Osteoblast (primary cell): ENCODE results near the gene COL13A1. TPM values are rescaled to one million over a fixed set of nuclear protein-coding genes. Genes with fewer than 3 reads are reported as not detected.

Source experiments
- DNase-seq: peaks from one replicate; pipeline ENCODE4 v3.0.0; 2011; ENCODE audit warnings: low spot score, mixed read lengths; ENCODE audit not compliant: insufficient read length; ENCODE audit errors: missing footprints
- H2AFZ ChIP-seq: 2 replicates; pipeline ENCODE4 v1.6.0; 2011; ENCODE audit warnings: mild to moderate bottlenecking, low read length
- H3K27ac ChIP-seq: 2 replicates; pipeline ENCODE4 v1.5.1; 2011; ENCODE audit warnings: mild to moderate bottlenecking, low read depth, low read length, moderate library complexity
- H3K27me3 ChIP-seq: 2 replicates; pipeline ENCODE4 v1.6.0; 2012; ENCODE audit warnings: mild to moderate bottlenecking, control low read depth, inconsistent platforms, low read length, moderate library complexity; ENCODE audit not compliant: insufficient read depth
- H3K36me3 ChIP-seq: 2 replicates; pipeline ENCODE4 v1.5.1; 2011; ENCODE audit warnings: mild to moderate bottlenecking, low read length, control low read depth, moderate library complexity; ENCODE audit not compliant: insufficient read depth
- H3K4me1 ChIP-seq: 2 replicates; pipeline ENCODE4 v1.5.1; 2011; ENCODE audit warnings: mild to moderate bottlenecking, low read length, control low read depth, moderate library complexity; ENCODE audit not compliant: insufficient read depth
- H3K4me2 ChIP-seq: 2 replicates; pipeline ENCODE4 v1.6.0; 2011; ENCODE audit warnings: mild to moderate bottlenecking, low read length; ENCODE audit not compliant: insufficient read depth
- H3K4me3 ChIP-seq: fragments of 200-600 bp; sonication (generic); 3 replicates; pipeline ENCODE4 v1.5.1; 2012; ENCODE audit warnings: mild to moderate bottlenecking, low read length, inconsistent platforms; ENCODE audit not compliant: insufficient read depth
- H3K79me2 ChIP-seq: 2 replicates; pipeline ENCODE4 v1.6.0; 2012; ENCODE audit warnings: mild to moderate bottlenecking, low read length, control low read depth, inconsistent platforms; ENCODE audit not compliant: insufficient read depth
- H3K9me3 ChIP-seq: 2 replicates; pipeline ENCODE4 v1.5.1; 2011; ENCODE audit warnings: low read depth, low read length, control low read depth
- H4K20me1 ChIP-seq: 2 replicates; pipeline ENCODE4 v1.6.0; 2012; ENCODE audit warnings: mild to moderate bottlenecking, low read length, control low read depth; ENCODE audit not compliant: insufficient read depth
- total RNA-seq: library from RNA; depleted of rRNA; stranded (reverse); fragments of >200 nt; gene quantifications from 2 replicates; pipeline ENCODE4 v1.2.3, GENCODE V29; 2012
- TF ChIP-seq, protein P1 (sequence below): IDR thresholded peaks from 2 replicates; pipeline ENCODE4 v1.5.1; 2011; ENCODE audit warnings: mild to moderate bottlenecking, low read depth, low read length, moderate library complexity; ENCODE audit errors: extremely low read depth

The COL13A1 gene
- total RNA-seq, 1 donor = 1.1 TPM

DNA sequence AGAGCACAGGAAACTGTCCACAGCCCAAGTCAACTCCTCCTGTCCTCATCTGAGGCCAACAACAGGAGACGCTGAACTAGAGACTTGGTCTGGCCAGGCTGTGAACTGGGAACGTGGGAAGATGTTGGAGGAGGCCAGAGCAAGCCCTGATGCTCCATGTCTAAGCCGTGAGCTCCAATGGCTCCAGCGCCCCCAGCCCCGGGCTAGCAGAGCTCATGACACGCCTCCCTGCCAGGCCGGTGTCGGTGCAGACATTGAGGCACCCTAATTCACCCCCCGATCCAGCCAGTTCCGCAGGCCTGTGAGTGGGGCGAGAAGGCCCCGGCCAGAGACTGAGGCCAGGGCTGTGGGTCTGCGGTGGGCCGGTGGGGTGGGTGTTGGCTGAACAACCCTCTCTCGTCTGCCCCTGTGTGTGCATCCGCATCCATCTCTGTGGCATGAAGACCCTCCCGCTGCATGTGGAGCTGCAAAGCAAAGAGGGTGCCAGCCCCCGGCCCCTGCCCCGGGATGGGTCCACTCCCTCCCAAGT, 141.7 kb downstream of the COL13A1 start:
- Histone ChIP-seq H3K36me3 (no peaks in the 10 kb centered on the region), H3K79me2 (no peaks in the 10 kb centered on the region), H4K20me1 (no peaks in the 10 kb centered on the region), H3K4me2 (no peak overlapping the region), H3K4me1 (no peaks in the 10 kb centered on the region), H2AFZ (no peak overlapping the region), H3K27ac (no peak overlapping the region), H3K9me3 (no peaks in the 10 kb centered on the region), H3K27me3 (no peaks in the 10 kb centered on the region), H3K4me3 (no peak overlapping the region)
- TF ChIP-seq, protein P1, sequence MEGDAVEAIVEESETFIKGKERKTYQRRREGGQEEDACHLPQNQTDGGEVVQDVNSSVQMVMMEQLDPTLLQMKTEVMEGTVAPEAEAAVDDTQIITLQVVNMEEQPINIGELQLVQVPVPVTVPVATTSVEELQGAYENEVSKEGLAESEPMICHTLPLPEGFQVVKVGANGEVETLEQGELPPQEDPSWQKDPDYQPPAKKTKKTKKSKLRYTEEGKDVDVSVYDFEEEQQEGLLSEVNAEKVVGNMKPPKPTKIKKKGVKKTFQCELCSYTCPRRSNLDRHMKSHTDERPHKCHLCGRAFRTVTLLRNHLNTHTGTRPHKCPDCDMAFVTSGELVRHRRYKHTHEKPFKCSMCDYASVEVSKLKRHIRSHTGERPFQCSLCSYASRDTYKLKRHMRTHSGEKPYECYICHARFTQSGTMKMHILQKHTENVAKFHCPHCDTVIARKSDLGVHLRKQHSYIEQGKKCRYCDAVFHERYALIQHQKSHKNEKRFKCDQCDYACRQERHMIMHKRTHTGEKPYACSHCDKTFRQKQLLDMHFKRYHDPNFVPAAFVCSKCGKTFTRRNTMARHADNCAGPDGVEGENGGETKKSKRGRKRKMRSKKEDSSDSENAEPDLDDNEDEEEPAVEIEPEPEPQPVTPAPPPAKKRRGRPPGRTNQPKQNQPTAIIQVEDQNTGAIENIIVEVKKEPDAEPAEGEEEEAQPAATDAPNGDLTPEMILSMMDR = no peak
- no peak for DNase-seq

DNA sequence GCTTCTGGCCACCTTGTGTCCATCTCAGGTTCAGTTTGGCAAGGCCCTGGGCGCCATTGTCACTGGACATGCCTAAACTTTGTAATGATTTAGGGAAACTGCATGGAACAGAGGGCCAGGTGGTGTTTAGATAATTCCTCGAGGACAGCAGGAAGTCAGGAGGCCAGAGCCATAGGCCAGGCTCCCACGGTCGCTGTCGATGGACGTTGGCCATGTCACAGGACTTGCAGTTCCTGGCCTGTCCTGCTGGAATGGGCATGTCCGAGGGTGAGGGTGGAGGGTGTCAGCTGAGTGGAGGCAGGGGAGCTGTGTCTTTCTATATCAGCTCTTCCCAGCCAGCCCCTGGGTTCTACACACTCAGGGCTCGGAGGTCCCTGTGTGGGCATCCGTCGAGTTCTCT, 143.1 kb downstream of the COL13A1 start:
- Histone ChIP-seq H3K79me2 (no peaks in the 10 kb centered on the region), H2AFZ (no peak overlapping the region), H3K4me2 (no peak overlapping the region)

DNA sequence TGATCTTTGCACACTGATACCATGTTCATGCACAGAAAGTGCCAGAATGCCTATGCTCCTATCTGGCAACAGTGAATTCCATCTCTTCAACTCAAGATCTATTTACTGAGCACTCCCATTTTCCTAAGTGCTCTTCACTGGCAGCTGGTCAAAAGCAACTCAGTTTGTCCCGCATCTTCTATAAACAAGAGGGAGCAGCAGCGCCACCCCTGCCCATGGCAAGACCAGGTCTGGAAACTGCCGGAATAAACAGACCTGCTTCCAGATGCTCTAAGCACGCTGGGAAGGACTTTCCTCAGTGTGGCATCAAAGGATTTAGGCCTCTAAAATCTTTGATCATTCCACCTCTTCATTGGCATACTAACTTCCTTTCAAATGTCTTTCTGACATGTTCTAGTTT, 146.6 kb downstream of the COL13A1 start:
- H2AFZ ChIP-seq = no peak overlapping the region
- H3K4me3 ChIP-seq = no peak overlapping the region
- no peak overlapping the region for H3K4me2 ChIP-seq
- H3K27ac ChIP-seq = no peak overlapping the region
- H4K20me1 ChIP-seq = no peaks in the 10 kb centered on the region
- H3K9me3 ChIP-seq = no peaks in the 10 kb centered on the region
- DNase-seq = no peak
- no peaks in the 10 kb centered on the region for H3K79me2 ChIP-seq
- H3K27me3 ChIP-seq = no peaks in the 10 kb centered on the region
- no peaks in the 10 kb centered on the region for H3K4me1 ChIP-seq
- H3K36me3 ChIP-seq = peaks cover 2% of the 10 kb centered on the region
- TF ChIP-seq, protein P1 = no peak

More for the DNA sequence above, 143.1 kb downstream of the COL13A1 start:
- H3K4me3 ChIP-seq = no peak overlapping the region
- H3K4me1 ChIP-seq = no peaks in the 10 kb centered on the region
- no peak for DNase-seq
- H4K20me1 ChIP-seq = no peaks in the 10 kb centered on the region
- H3K27me3 ChIP-seq = no peaks in the 10 kb centered on the region
- no peak overlapping the region for H3K27ac ChIP-seq
- no peaks in the 10 kb centered on the region for H3K9me3 ChIP-seq
- TF ChIP-seq, protein P1 = no peak
- H3K36me3 ChIP-seq = peaks cover 2% of the 10 kb centered on the region

DNA sequence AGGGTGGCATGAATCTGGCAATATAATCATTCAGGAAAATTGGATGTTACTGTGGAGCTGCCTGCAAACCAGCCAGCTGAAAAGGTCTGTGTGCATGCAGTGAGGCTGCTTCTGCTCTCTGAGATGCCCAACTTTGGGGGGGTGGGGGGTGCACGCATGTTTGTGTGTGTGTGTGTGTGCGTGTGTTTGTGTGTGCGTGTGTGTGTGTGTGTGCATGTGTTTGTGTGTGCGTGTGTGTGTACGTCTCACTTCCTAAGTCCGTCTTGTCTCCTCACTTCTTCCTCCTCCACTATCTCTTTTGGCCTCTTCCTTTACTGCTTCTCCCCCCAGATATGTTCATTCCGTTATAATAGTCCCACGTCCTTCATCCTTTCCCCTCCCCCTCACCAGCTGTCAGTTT, 148.1 kb downstream of the COL13A1 start:
- Histone ChIP-seq H3K27ac (no peak overlapping the region), H2AFZ (no peak overlapping the region), H3K9me3 (no peaks in the 10 kb centered on the region), H3K4me3 (no peak overlapping the region), H3K4me2 (no peak overlapping the region), H4K20me1 (no peaks in the 10 kb centered on the region), H3K4me1 (no peaks in the 10 kb centered on the region), H3K27me3 (no peaks in the 10 kb centered on the region), H3K79me2 (no peaks in the 10 kb centered on the region), H3K36me3 (peaks cover 2% of the 10 kb centered on the region)
- TF ChIP-seq, protein P1 = no peak
- DNase-seq = no peak
